Fibroblast of skin of back (primary cell): ENCODE data around the gene LBP.
"Not testable (repeated sequence)": the region's sequence is repeated elsewhere in the genome, so short reads cannot be mapped to it uniquely, and the experiment has no call there.

Experiments
- DNase-seq: peaks from one replicate; pipeline ENCODE4 v3.0.0-alpha.2; 2013

Gene LBP

GRCh38 chr20:38321959-38322598 lies 24.2 kb upstream of the LBP start:
- peak; percentile 70 for DNase-seq

- DNase-seq: no peak
These were observed 22.1 kb upstream of the LBP start for GRCh38 chr20:38324159-38324558.

GRCh38 chr20:38325167-38325566 lies 21.1 kb upstream of the LBP start:
- DNase-seq: no peak

GRCh38 chr20:38325905-38326304 lies 20.4 kb upstream of the LBP start:
- no peak for DNase-seq

- DNase-seq: no peak
These were observed 20.0 kb upstream of the LBP start for GRCh38 chr20:38326309-38326708.

GRCh38 chr20:38330638-38331037 lies 15.6 kb upstream of the LBP start:
- DNase-seq: no peak

GRCh38 chr20:38331245-38331644 lies 15.0 kb upstream of the LBP start:
- no peak for DNase-seq

- no peak for DNase-seq
These were observed 14.5 kb upstream of the LBP start for GRCh38 chr20:38331814-38332213.

GRCh38 chr20:38334016-38334415 lies 12.3 kb upstream of the LBP start:
- DNase-seq: no peak

GRCh38 chr20:38336726-38337125 lies 9.6 kb upstream of the LBP start:
- no peak for DNase-seq

- DNase-seq: peak; percentile 23
These were observed 8.6 kb upstream of the LBP start for GRCh38 chr20:38337561-38338140.

- no peak for DNase-seq
These were observed 7.3 kb upstream of the LBP start for GRCh38 chr20:38338849-38339520.

- not testable (repeated sequence) for DNase-seq
These were observed 6.8 kb upstream of the LBP start for GRCh38 chr20:38339521-38339896.

GRCh38 chr20:38339997-38340396 lies 6.3 kb upstream of the LBP start:
- no peak for DNase-seq

- no peak for DNase-seq
These were observed 5.6 kb upstream of the LBP start for GRCh38 chr20:38340693-38341092.

- DNase-seq: no peak
These were observed 4.1 kb upstream of the LBP start for GRCh38 chr20:38342216-38342615.

- no peak for DNase-seq
These were observed 3.5 kb upstream of the LBP start for GRCh38 chr20:38342713-38343310.

- DNase-seq: no peak
These were observed 2.8 kb upstream of the LBP start for GRCh38 chr20:38343311-38344106.

GRCh38 chr20:38344107-38344701 lies 2.1 kb upstream of the LBP start:
- no peak for DNase-seq

GRCh38 chr20:38345643-38346042 lies 639 bp upstream of the LBP start:
- DNase-seq: no peak

- no peak for DNase-seq
These were observed 459 bp downstream of the LBP start for GRCh38 chr20:38346741-38347140.

GRCh38 chr20:38349856-38350255 lies 3.6 kb downstream of the LBP start:
- DNase-seq: no peak
